Measurements from ENCODE around the gene GNL2. TPM values are rescaled to one million over a fixed set of nuclear protein-coding genes. Genes with fewer than 3 reads are reported as not detected.

The GNL2 gene
- total RNA-seq, 2 donors from 2014 or later = 28.4 to 35.9 TPM

GRCh38 chr1:37575692-37576091 lies 20.0 kb downstream of the GNL2 start:
- DNase-seq = no peak
- no peak overlapping the region for H3K9ac ChIP-seq (ENCODE audit: low read depth in 2 of 2, low read length in 2 of 2)
- no peak for TF ChIP-seq CTCF (IDR thresholded peaks at IDR 0.05)
- no peaks in the 10 kb centered on the region for H3K27me3 ChIP-seq
- H3K27ac ChIP-seq = no peak overlapping the region
- H3K36me3 ChIP-seq = peaks cover 22% of the 10 kb centered on the region
- H3K4me1 ChIP-seq = no peaks in the 10 kb centered on the region
- H3K9me3 ChIP-seq = no peaks in the 10 kb centered on the region
- no peak overlapping the region for H3K4me3 ChIP-seq
- intact Hi-C loops (cut with DNase I) = no loop called here

GRCh38 chr1:37574834-37575480 lies 20.8 kb downstream of the GNL2 start:
- no peak overlapping the region for H3K4me3 ChIP-seq
- H3K9me3 ChIP-seq = no peaks in the 10 kb centered on the region
- TF ChIP-seq CTCF (IDR thresholded peaks at IDR 0.05) = no peak
- H3K9ac ChIP-seq (ENCODE audit: low read depth in 2 of 2, low read length in 2 of 2) = no peak overlapping the region
- intact Hi-C loops (cut with DNase I) = no loop called here
- H3K4me1 ChIP-seq = no peaks in the 10 kb centered on the region
- no peaks in the 10 kb centered on the region for H3K27me3 ChIP-seq
- H3K27ac ChIP-seq = no peak overlapping the region
- no peak for DNase-seq
- H3K36me3 ChIP-seq = peaks cover 22% of the 10 kb centered on the region

- no peaks in the 10 kb centered on the region for H3K27me3 ChIP-seq
- peaks cover 32% of the 10 kb centered on the region for H3K36me3 ChIP-seq
- no peak for TF ChIP-seq CTCF (IDR thresholded peaks at IDR 0.05)
- H3K9ac ChIP-seq (ENCODE audit: low read depth in 2 of 2, low read length in 2 of 2) = no peak overlapping the region
- intact Hi-C loops (cut with DNase I) = no loop called here
- H3K27ac ChIP-seq = no peak overlapping the region
- DNase-seq = no peak
- H3K4me1 ChIP-seq = no peaks in the 10 kb centered on the region
- no peak overlapping the region for H3K4me3 ChIP-seq
- H3K9me3 ChIP-seq = no peaks in the 10 kb centered on the region
Measured at GRCh38 chr1:37570528-37571334, 25.0 kb downstream of the GNL2 start.

GRCh38 chr1:37567023-37567422 lies 28.7 kb downstream of the GNL2 start:
- TF ChIP-seq CTCF (IDR thresholded peaks at IDR 0.05) = no peak
- DNase-seq = no peak

GRCh38 chr1:37564892-37565291 lies 30.8 kb downstream of the GNL2 start:
- intact Hi-C loops (cut with DNase I) = no loop called here
- H3K4me1 ChIP-seq = peaks cover 3% of the 10 kb centered on the region
- H3K27me3 ChIP-seq = no peaks in the 10 kb centered on the region
- no peaks in the 10 kb centered on the region for H3K9me3 ChIP-seq
- TF ChIP-seq CTCF (IDR thresholded peaks at IDR 0.05) = no peak
- H3K9ac ChIP-seq (ENCODE audit: low read depth in 2 of 2, low read length in 2 of 2) = no peak overlapping the region
- DNase-seq = no peak
- H3K4me3 ChIP-seq = no peak overlapping the region
- H3K36me3 ChIP-seq = peaks cover 22% of the 10 kb centered on the region
- no peak overlapping the region for H3K27ac ChIP-seq

More at GRCh38 chr1:37567023-37567422, 28.7 kb downstream of the GNL2 start:
- Histone ChIP-seq H3K9me3 (no peaks in the 10 kb centered on the region), H3K4me1 (peaks cover 3% of the 10 kb centered on the region), H3K9ac (ENCODE audit: low read depth in 2 of 2, low read length in 2 of 2) (no peak overlapping the region), H3K4me3 (no peak overlapping the region), H3K27me3 (no peaks in the 10 kb centered on the region), H3K36me3 (peaks cover 22% of the 10 kb centered on the region), H3K27ac (no peak overlapping the region)
- intact Hi-C loops (cut with DNase I) = no loop called here

Measured in colonic mucosa (tissue), 4 donors.